HepG2 (cell line): ENCODE measurements around the gene MYO5B. TPM values are rescaled to one million over a fixed set of nuclear protein-coding genes. Genes with fewer than 3 reads are reported as not detected.

Experiments used
- ATAC-seq: fragments of 200-7000 bp; cut with Tn5 transposase; 3 replicates; pipeline ENCODE4 v1.9.1; 2020; ENCODE audit warnings: mild to moderate bottlenecking, moderate library complexity
- BruUV-seq: library from RNA; stranded (reverse); fragments of 400-500 nt; replicated peaks from 2 replicates; lab custom pipeline; 2021; lab: Mats Ljungman, UMichigan
- CTCF ChIA-PET: fragments of 300-600 bp; formaldehyde crosslinking; extraction: SDS; loops from one replicate; lab custom pipeline; 2021; ENCODE audit warnings: low total read pairs, inconsistent platforms, low intra/inter-chr PET ratio; lab: Yijun Ruan, JAX
- POLR2A ChIA-PET: fragments of 350-600 bp; sonication (Branson Sonifier 250); formaldehyde crosslinking; loops from one replicate; lab custom pipeline; 2020; ENCODE audit warnings: antibody characterized with exemption, inconsistent platforms; lab: Yijun Ruan, JAX
- DNase-seq: peaks from one replicate; pipeline ENCODE4 v3.0.0-alpha.2; 2015; ENCODE audit warnings: low spot score
- FAIRE-seq: peaks from 3 replicates; lab custom pipeline; 2011; peaks lifted over from hg19 to GRCh38; lab: Jason Lieb, UNC
- H2AFZ ChIP-seq: one replicate; pipeline ENCODE4 v1.6.1; 2011; ENCODE audit warnings: low read length, inconsistent platforms
- H3K27ac ChIP-seq: fragments of 300-600 bp; 3 replicates; pipeline ENCODE4 v1.8.0; 2011; ENCODE audit warnings: mixed run types, mild to moderate bottlenecking, mixed read lengths, low read length, inconsistent platforms; ENCODE audit not compliant: insufficient read depth; ENCODE audit errors: extremely low read length
- H3K27me3 ChIP-seq, 2 experiments: fragments of 200-600 bp in 1 of 2; 2 replicates in 1 of 2; 3 replicates in 1 of 2; pipeline versions ENCODE4 v1.6.0 to v1.8.0; 2011; ENCODE audit warnings: low read length in 2 of 2, mild to moderate bottlenecking in 2 of 2, moderate library complexity in 2 of 2, inconsistent platforms in 1 of 2; ENCODE audit not compliant: insufficient read depth in 2 of 2, control insufficient read depth in 1 of 2
- H3K36me3 ChIP-seq, 2 experiments: fragments of 200-600 bp in 1 of 2; replicated peaks in 1 of 2; 2 replicates in 1 of 2; 3 replicates in 1 of 2; pipeline versions ENCODE4 v1.5.1 to v1.8.0; 2011; ENCODE audit warnings: low read length in 2 of 2, inconsistent platforms in 1 of 2; ENCODE audit not compliant: insufficient read depth in 2 of 2, control insufficient read depth in 1 of 2
- H3K4me1 ChIP-seq: 2 replicates; pipeline ENCODE4 v1.5.1; 2012; ENCODE audit warnings: low read length, inconsistent platforms; ENCODE audit not compliant: insufficient read depth
- H3K4me2 ChIP-seq: 2 replicates; pipeline ENCODE4 v1.6.0; 2011; ENCODE audit warnings: low read depth, low read length, inconsistent platforms
- H3K4me3 ChIP-seq, 3 experiments: fragments of 200-600 bp in 1 of 3; sonication (generic), shearing (Covaris generic) in 1 of 3; replicated peaks in 1 of 3; 2 replicates each; pipeline ENCODE4 v1.5.1; 2011 to 2016; ENCODE audit warnings: low read length in 3 of 3, inconsistent platforms in 2 of 3, low read depth in 2 of 3, mild to moderate bottlenecking in 2 of 3, control low read depth in 1 of 3, mixed read lengths in 1 of 3; ENCODE audit not compliant: insufficient read depth in 1 of 3
- H3K79me2 ChIP-seq: one replicate; pipeline ENCODE4 v1.6.1; 2011; ENCODE audit warnings: low read length, inconsistent platforms; ENCODE audit not compliant: insufficient read depth
- H3K9ac ChIP-seq: 2 replicates; pipeline ENCODE4 v1.6.0; 2011; ENCODE audit warnings: mild to moderate bottlenecking, low read depth, low read length, inconsistent platforms; ENCODE audit not compliant: insufficient read depth
- H3K9me3 ChIP-seq: 2 replicates; pipeline ENCODE4 v1.5.1; 2012; ENCODE audit warnings: mild to moderate bottlenecking, low read length
- H4K20me1 ChIP-seq: 2 replicates; pipeline ENCODE4 v1.6.0; 2011; ENCODE audit warnings: inconsistent platforms, mild to moderate bottlenecking, low read length, moderate library complexity; ENCODE audit not compliant: insufficient read depth
- FOSL2 ChIP-seq: sonication (generic); formaldehyde crosslinking; IDR thresholded peaks from 2 replicates; pipeline ENCODE4 v1.4.0; 2020; ENCODE audit warnings: missing genetic modification reagents
- HOXA3 ChIP-seq: sonication (generic); formaldehyde crosslinking; IDR thresholded peaks from 2 replicates; pipeline ENCODE4 v1.5.0; 2020; ENCODE audit warnings: missing genetic modification reagents
- MED8 ChIP-seq: sonication (generic); formaldehyde crosslinking; IDR thresholded peaks from 2 replicates; pipeline ENCODE4 v1.8.1; 2023; ENCODE audit warnings: mild to moderate bottlenecking, missing genetic modification reagents; ENCODE audit not compliant: insufficient replicate concordance
- NFE2L1 ChIP-seq: sonication (generic); formaldehyde crosslinking; IDR thresholded peaks from 2 replicates; pipeline ENCODE4 v1.4.0; 2020; ENCODE audit warnings: missing genetic modification reagents, mild to moderate bottlenecking, borderline replicate concordance
- RXRB ChIP-seq: IDR thresholded peaks from 2 replicates; pipeline ENCODE4 v1.6.1; 2016; ENCODE audit warnings: borderline replicate concordance, missing genetic modification reagents, missing compliant biosample characterization
- SMARCC2 ChIP-seq: fragments of 450-650 bp; IDR thresholded peaks from 2 replicates; pipeline ENCODE4 v1.6.1; 2017; ENCODE audit warnings: antibody characterized with exemption, mild to moderate bottlenecking
- ZMYM2 ChIP-seq: sonication (generic); formaldehyde crosslinking; IDR thresholded peaks from 2 replicates; pipeline ENCODE4 v1.8.0; 2022; ENCODE audit warnings: mild to moderate bottlenecking, missing genetic modification reagents
- ZNF136 ChIP-seq: sonication (generic); formaldehyde crosslinking; IDR thresholded peaks from 2 replicates; pipeline ENCODE4 v1.8.1; 2022; ENCODE audit warnings: low read depth, mild to moderate bottlenecking, moderate library complexity, missing genetic modification reagents
- ZNF691 ChIP-seq: sonication (generic); formaldehyde crosslinking; IDR thresholded peaks from 2 replicates; pipeline ENCODE4 v1.4.0; 2020; ENCODE audit warnings: missing genetic modification reagents, low read depth, mild to moderate bottlenecking, borderline replicate concordance
- ZNF766 ChIP-seq: sonication (generic); formaldehyde crosslinking; IDR thresholded peaks from 2 replicates; pipeline ENCODE4 v1.5.0; 2020; ENCODE audit warnings: missing genetic modification reagents, borderline replicate concordance
- ZNF781 ChIP-seq: sonication (generic); formaldehyde crosslinking; IDR thresholded peaks from 2 replicates; pipeline ENCODE4 v1.5.1; 2020; ENCODE audit warnings: borderline replicate concordance, mild to moderate bottlenecking, missing genetic modification reagents; ENCODE audit errors: not compliant biosample characterization
- ZNF800 ChIP-seq: sonication (generic); formaldehyde crosslinking; IDR thresholded peaks from 2 replicates; pipeline ENCODE4 v1.4.0; 2020; ENCODE audit warnings: missing genetic modification reagents
- WGBS: methylation state at CpG from one replicate; pipeline ENCODE4 v1.1.6; 2017; ENCODE audit warnings: low lambda C conversion rate; 5-methylcytosine and 5-hydroxymethylcytosine counted together
- in situ Hi-C: cut with HindIII; loops from 2 replicates; pipeline ENCODE4 v1.10.0; 2017; ENCODE audit warnings: low pct_unique_long_range_greater_than_20kb; ENCODE audit not compliant: extremely low pct_ligation_motif_present
- intact Hi-C: fragments of 100-400 bp; cut with micrococcal nuclease; formaldehyde crosslinking; loops from one replicate; pipeline ENCODE4 v1.10.0; 2022; ENCODE audit not compliant: unreplicated experiment
- polyA plus RNA-seq, 8 experiments: library from polyadenylated mRNA; depleted of rRNA in 3 of 8; stranded (reverse) in 7 of 8; unstranded in 1 of 8; fragments of >200 nt; fragmentation: Illumina TruSeq in 4 of 8; extraction: Trizol in 4 of 8; gene quantifications; 2 replicates each; pipeline versions ENCODE4 v1.2.1 to v1.2.3, GENCODE V29; 2011 to 2016; ENCODE audit warnings: low read depth in 4 of 8, missing spikeins in 1 of 8, mixed read lengths in 1 of 8; ENCODE audit not compliant: insufficient read depth in 1 of 8
- total RNA-seq, 5 experiments: library from RNA; depleted of rRNA; stranded (reverse); fragments of >200 nt; fragmentation: Illumina TruSeq; extraction: Trizol; gene quantifications; 2 replicates each; pipeline ENCODE4 v1.2.3, GENCODE V29; 2016; ENCODE audit warnings: low read depth in 1 of 5
- TF ChIP-seq, protein P1 (sequence below): sonication (generic); formaldehyde crosslinking; IDR thresholded peaks from 2 replicates; pipeline ENCODE4 v1.8.0; 2022; ENCODE audit warnings: missing genetic modification reagents, mild to moderate bottlenecking, inconsistent platforms, borderline replicate concordance
- TF ChIP-seq, protein P2 (sequence below): IDR thresholded peaks from 2 replicates; pipeline ENCODE4 v1.6.1; 2016; ENCODE audit warnings: missing compliant biosample characterization, missing genetic modification reagents, borderline replicate concordance

MYO5B gene
- total and polyA plus RNA-seq, 2 of the 13 experiments (the other 11 are each of a cell fraction or from before 2014, with no cell fraction given): 13.1 to 24.0 TPM

- ATAC-seq (no peak), DNase-seq (no peak), FAIRE-seq (no peak)
- ChIA-PET POLR2A (no interaction called here), CTCF (no interaction called here)
- Histone ChIP-seq H3K27me3 (no peaks in the 10 kb centered on the region), H3K4me2 (no peak overlapping the region), H3K4me1 (peaks cover 38% of the 10 kb centered on the region), H4K20me1 (no peaks in the 10 kb centered on the region), H3K4me3 (no peak overlapping the region), H3K9me3 (no peaks in the 10 kb centered on the region), H3K27ac (no peak overlapping the region), H3K9ac (no peak overlapping the region), H3K79me2 (no peaks in the 10 kb centered on the region), H3K36me3 (no peaks in the 10 kb centered on the region), H2AFZ (no peak overlapping the region)
- no TSS peak for BruUV-seq
- intact Hi-C loops: no loop called here
- TF ChIP-seq HOXA3 (CRISPR knock-in tag) (no peak), ZNF766 (CRISPR knock-in tag) (no peak), ZNF691 (CRISPR knock-in tag) (no peak), FOSL2 (no peak), ZNF781 (CRISPR knock-in tag) (no peak), SMARCC2 (no peak), ZNF136 (CRISPR knock-in tag) (no peak), ZMYM2 (no peak), MED8 (no peak), NFE2L1 (no peak), RXRB (CRISPR knock-in tag) (no peak), ZNF800 (no peak)
- TF ChIP-seq, protein P1, sequence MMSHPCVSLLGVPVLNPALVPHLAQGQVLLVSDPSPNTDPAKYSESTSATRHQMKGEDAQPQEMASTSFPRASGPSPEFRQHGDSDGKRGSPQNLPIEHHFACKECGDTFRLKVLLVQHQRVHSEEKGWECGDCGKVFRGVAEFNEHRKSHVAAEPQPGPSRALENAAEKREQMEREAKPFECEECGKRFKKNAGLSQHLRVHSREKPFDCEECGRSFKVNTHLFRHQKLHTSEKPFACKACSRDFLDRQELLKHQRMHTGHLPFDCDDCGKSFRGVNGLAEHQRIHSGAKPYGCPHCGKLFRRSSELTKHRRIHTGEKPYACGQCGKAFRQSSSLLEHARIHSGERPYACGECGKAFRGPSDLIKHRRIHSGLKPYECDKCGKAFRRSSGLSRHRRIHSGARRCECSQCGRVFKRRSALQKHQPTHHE (CRISPR knock-in tag): no peak
- TF ChIP-seq, protein P2, sequence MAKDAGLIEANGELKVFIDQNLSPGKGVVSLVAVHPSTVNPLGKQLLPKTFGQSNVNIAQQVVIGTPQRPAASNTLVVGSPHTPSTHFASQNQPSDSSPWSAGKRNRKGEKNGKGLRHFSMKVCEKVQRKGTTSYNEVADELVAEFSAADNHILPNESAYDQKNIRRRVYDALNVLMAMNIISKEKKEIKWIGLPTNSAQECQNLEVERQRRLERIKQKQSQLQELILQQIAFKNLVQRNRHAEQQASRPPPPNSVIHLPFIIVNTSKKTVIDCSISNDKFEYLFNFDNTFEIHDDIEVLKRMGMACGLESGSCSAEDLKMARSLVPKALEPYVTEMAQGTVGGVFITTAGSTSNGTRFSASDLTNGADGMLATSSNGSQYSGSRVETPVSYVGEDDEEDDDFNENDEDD (CRISPR knock-in tag): no peak
- in situ Hi-C loops: no loop called here
- 95% methylated on average over 2 of the region's 2 CpGs for WGBS
Observed at GRCh38 chr18:50155406-50155805, 39.5 kb downstream of the MYO5B start.
